Body of pancreas (tissue), 4 donors: ENCODE results near the gene CTAGE9.

Experiments used
- POLR2A ChIP-seq, 3 donors: fragments of 450-650 bp; IDR thresholded peaks; one replicate each; pipeline ENCODE4 v1.6.1; 2016; ENCODE audit warnings: antibody characterized with exemption in 3 of 3, mild to moderate bottlenecking in 2 of 3
- TF ChIP-seq, protein P1 (sequence below), 7 experiments: fragments of 450-650 bp in 4 of 7; fragments of 200-600 bp in 3 of 7; sonication (generic) in 3 of 7; IDR thresholded peaks; one replicate each; pipeline ENCODE4 v1.5.1; 2016 to 2019; ENCODE audit warnings: antibody characterized with exemption in 7 of 7

GRCh38 chr6:131694832-131695426 is 15.9 kb downstream of the CTAGE9 start:
- TF ChIP-seq, protein P1, sequence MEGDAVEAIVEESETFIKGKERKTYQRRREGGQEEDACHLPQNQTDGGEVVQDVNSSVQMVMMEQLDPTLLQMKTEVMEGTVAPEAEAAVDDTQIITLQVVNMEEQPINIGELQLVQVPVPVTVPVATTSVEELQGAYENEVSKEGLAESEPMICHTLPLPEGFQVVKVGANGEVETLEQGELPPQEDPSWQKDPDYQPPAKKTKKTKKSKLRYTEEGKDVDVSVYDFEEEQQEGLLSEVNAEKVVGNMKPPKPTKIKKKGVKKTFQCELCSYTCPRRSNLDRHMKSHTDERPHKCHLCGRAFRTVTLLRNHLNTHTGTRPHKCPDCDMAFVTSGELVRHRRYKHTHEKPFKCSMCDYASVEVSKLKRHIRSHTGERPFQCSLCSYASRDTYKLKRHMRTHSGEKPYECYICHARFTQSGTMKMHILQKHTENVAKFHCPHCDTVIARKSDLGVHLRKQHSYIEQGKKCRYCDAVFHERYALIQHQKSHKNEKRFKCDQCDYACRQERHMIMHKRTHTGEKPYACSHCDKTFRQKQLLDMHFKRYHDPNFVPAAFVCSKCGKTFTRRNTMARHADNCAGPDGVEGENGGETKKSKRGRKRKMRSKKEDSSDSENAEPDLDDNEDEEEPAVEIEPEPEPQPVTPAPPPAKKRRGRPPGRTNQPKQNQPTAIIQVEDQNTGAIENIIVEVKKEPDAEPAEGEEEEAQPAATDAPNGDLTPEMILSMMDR (IDR thresholded peaks at IDR 0.05), result peak; percentile 61 to 81 (median 66)
- no peak for TF ChIP-seq POLR2A (IDR thresholded peaks at IDR 0.05)
